Measurements from ENCODE around the gene COMMD2. TPM values are rescaled to one million over a fixed set of nuclear protein-coding genes. Genes with fewer than 3 reads are reported as not detected.

COMMD2 gene
- total RNA-seq, 1 donor from 2014 or later = 52.2 TPM

DNA sequence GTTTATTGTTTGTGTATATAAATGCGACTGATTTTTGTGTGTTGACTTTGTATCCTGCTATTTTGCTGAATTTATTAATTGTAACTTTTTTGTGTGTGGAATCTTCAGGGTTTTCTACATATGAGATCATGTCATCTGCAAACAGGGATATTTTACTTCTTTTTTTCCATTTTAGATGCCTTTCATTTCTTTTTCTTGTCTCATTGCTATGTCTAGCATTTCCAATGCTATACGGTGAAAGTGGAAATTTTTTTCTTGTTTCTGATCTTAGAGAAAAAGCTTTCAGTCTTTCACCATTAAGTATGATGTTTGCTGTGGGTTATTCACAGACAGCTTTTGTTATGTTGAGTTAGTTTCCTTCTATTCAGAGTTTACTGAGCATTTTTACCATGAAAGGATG is 31.4 kb downstream of the COMMD2 start:
- no peak overlapping the region for H3K4me3 Mint-ChIP-seq (ENCODE audit: unreplicated experiment)
- H3K27me3 Mint-ChIP-seq (ENCODE audit: low read depth) = no peaks in the 10 kb centered on the region
- H3K4me1 Mint-ChIP-seq (ENCODE audit: low read depth) = peaks cover 7% of the 10 kb centered on the region

DNA sequence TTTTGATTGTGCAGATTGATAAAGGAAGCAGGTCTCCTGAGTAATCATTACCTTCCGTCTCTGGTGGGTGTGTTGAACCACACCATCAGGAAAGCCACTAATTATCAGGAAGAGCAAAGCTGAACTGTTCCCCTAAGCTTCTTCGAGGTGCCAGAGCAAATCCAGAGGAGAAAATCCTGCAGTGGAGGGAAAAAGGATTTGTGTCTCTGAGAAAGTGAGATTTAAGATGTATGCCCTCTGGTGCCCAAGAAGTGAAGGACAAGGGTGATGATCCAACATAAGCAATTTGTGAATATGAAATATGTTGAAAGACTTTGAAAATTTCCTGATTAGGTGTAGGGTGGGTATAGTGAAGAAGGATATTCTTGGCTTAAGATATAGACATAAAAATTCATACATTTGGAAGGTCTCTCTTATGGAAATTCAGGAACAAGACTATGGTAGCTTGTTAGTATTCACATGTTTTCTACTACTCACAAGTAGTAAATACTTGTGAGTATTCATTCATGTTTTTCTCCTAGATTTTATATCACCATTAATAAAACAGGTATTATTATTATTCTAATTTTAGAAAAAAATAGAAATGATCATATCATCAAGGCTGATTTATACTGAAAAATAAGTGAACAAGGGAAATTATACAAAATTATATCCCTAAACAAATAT is 34.8 kb downstream of the COMMD2 start:
- Mint-ChIP-seq H3K27me3 (ENCODE audit: low read depth) (no peaks in the 10 kb centered on the region), H3K9me3 (ENCODE audit: low read depth) (peaks cover 26% of the 10 kb centered on the region), H3K4me3 (ENCODE audit: unreplicated experiment) (no peak overlapping the region), H3K36me3 (ENCODE audit: low read depth) (peaks cover 8% of the 10 kb centered on the region), H3K4me1 (ENCODE audit: low read depth) (peaks cover 7% of the 10 kb centered on the region), H3K27ac (ENCODE audit: unreplicated experiment) (no peak overlapping the region)
- TF ChIP-seq, protein P1, sequence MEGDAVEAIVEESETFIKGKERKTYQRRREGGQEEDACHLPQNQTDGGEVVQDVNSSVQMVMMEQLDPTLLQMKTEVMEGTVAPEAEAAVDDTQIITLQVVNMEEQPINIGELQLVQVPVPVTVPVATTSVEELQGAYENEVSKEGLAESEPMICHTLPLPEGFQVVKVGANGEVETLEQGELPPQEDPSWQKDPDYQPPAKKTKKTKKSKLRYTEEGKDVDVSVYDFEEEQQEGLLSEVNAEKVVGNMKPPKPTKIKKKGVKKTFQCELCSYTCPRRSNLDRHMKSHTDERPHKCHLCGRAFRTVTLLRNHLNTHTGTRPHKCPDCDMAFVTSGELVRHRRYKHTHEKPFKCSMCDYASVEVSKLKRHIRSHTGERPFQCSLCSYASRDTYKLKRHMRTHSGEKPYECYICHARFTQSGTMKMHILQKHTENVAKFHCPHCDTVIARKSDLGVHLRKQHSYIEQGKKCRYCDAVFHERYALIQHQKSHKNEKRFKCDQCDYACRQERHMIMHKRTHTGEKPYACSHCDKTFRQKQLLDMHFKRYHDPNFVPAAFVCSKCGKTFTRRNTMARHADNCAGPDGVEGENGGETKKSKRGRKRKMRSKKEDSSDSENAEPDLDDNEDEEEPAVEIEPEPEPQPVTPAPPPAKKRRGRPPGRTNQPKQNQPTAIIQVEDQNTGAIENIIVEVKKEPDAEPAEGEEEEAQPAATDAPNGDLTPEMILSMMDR (IDR thresholded peaks at IDR 0.05) = peak; percentile 90
- DNase-seq (ENCODE audit: low spot score) = no peak

More for the DNA sequence above, 31.4 kb downstream of the COMMD2 start:
- no peak overlapping the region for H3K27ac Mint-ChIP-seq (ENCODE audit: unreplicated experiment)
- H3K36me3 Mint-ChIP-seq (ENCODE audit: low read depth) = peaks cover 11% of the 10 kb centered on the region
- no peak for DNase-seq (ENCODE audit: low spot score)
- H3K9me3 Mint-ChIP-seq (ENCODE audit: low read depth) = peaks cover 29% of the 10 kb centered on the region
- TF ChIP-seq, protein P1 (IDR thresholded peaks at IDR 0.05) = no peak

DNA sequence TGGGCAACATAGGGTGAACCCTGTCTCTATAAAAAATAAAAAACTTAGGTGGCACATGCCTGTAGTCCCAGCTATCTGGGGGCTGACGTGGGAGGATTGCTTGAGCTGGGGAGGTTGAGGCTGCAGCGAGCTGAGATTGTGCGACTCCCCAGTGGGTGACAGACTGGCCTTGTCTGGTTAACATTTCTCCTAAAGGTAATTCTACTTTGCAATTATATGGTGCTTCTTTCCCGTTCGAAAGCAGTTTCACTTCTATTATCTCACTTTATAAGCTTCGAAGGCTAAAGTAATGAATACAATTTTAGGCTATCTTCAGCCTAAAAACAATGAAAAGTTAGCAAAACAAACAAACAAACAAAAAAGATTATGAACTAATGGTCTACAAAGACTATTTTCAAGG is 35.3 kb downstream of the COMMD2 start:
- no peak overlapping the region for H3K27ac Mint-ChIP-seq (ENCODE audit: unreplicated experiment)
- H3K4me3 Mint-ChIP-seq (ENCODE audit: unreplicated experiment) = no peak overlapping the region
- DNase-seq (ENCODE audit: low spot score) = no peak
- TF ChIP-seq, protein P1 (IDR thresholded peaks at IDR 0.05) = no peak
- H3K4me1 Mint-ChIP-seq (ENCODE audit: low read depth) = peaks cover 7% of the 10 kb centered on the region
- no peaks in the 10 kb centered on the region for H3K27me3 Mint-ChIP-seq (ENCODE audit: low read depth)
- H3K9me3 Mint-ChIP-seq (ENCODE audit: low read depth) = peaks cover 21% of the 10 kb centered on the region
- peaks cover 8% of the 10 kb centered on the region for H3K36me3 Mint-ChIP-seq (ENCODE audit: low read depth)

- peaks cover 7% of the 10 kb centered on the region for H3K9me3 Mint-ChIP-seq (ENCODE audit: low read depth)
- H3K4me3 Mint-ChIP-seq (ENCODE audit: unreplicated experiment) = no peak overlapping the region
- no peak for DNase-seq (ENCODE audit: low spot score)
- TF ChIP-seq, protein P1 (IDR thresholded peaks at IDR 0.05) = no peak
- H3K27me3 Mint-ChIP-seq (ENCODE audit: low read depth) = no peaks in the 10 kb centered on the region
- H3K4me1 Mint-ChIP-seq (ENCODE audit: low read depth) = peaks cover 7% of the 10 kb centered on the region
- no peaks in the 10 kb centered on the region for H3K36me3 Mint-ChIP-seq (ENCODE audit: low read depth)
- H3K27ac Mint-ChIP-seq (ENCODE audit: unreplicated experiment) = no peak overlapping the region
Measured at GRCh38 chr3:149715247-149715646, 37.0 kb downstream of the COMMD2 start.

DNA sequence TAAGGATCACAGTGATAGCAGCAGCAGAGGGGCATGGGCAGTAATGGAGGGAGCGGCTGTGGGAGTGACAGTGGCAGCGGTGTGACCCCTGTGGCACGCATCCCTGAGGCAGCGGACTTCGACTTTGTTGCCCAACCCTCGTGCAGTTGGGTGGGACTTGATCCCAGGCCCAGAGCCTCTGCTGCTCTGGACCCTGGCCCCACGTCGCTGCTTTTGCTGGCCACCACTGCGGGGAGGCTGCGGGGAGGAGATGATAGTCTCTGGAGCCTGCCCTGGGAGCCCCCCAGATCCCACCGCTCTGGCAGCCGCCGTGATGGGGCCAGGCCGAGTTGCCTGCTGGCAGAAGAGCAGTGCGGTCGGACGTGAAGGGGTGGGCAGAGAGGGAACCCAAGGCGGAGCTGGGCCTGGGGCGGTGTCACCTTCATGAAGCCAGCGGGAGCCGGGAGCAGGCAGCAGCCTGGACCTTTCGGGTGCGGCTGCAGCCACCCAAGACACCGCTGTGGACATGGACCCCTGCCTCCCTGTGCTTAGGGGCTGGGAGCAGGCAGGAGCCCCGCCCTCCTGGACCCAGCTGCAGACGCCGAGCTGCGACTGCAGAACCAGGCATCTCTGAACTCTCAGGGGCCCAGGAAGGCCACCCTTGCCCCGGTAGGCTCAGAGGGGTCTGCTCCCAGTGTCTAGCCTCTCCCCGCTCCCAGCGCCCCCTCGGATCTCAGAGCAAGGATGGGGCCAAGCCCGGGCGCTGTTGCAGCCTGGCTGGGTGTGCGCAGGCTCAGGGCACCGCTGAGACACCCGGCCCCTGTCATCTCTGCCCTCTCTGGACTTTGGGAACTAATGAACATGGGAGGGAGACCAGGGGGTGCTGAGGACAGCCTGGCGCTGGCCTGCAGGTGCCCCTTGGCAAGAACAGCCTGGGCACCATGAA is 38.3 kb downstream of the COMMD2 start:
- no peak overlapping the region for H3K27ac Mint-ChIP-seq (ENCODE audit: unreplicated experiment)
- H3K9me3 Mint-ChIP-seq (ENCODE audit: low read depth) = no peaks in the 10 kb centered on the region
- peaks cover 7% of the 10 kb centered on the region for H3K4me1 Mint-ChIP-seq (ENCODE audit: low read depth)
- H3K27me3 Mint-ChIP-seq (ENCODE audit: low read depth) = no peaks in the 10 kb centered on the region
- H3K36me3 Mint-ChIP-seq (ENCODE audit: low read depth) = no peaks in the 10 kb centered on the region
- DNase-seq (ENCODE audit: low spot score) = no peak
- TF ChIP-seq, protein P1 (IDR thresholded peaks at IDR 0.05) = no peak
- no peak overlapping the region for H3K4me3 Mint-ChIP-seq (ENCODE audit: unreplicated experiment)

Data from chondrocyte (in vitro differentiated cells).